H1 (cell line): ENCODE measurements around the gene CAMSAP1. TPM values are rescaled to one million over a fixed set of nuclear protein-coding genes. Genes with fewer than 3 reads are reported as not detected.

ENCODE experiments used
- ASH2L ChIP-seq: fragments of 200-600, 300-600 bp; sonication (generic); IDR thresholded peaks from one replicate; pipeline ENCODE4 v1.7.1; 2017; ENCODE audit warnings: low read length
- BCL11A ChIP-seq, 2 experiments: IDR thresholded peaks; one replicate each; pipeline ENCODE4 v1.6.1; 2011; ENCODE audit warnings: low read depth in 2 of 2, low read length in 2 of 2, mild to moderate bottlenecking in 2 of 2
- CHD1 ChIP-seq: IDR thresholded peaks from 2 replicates; pipeline ENCODE4 v1.6.1; 2012; ENCODE audit warnings: low read depth, low read length, improper control_type of control experiment
- CREB1 ChIP-seq: IDR thresholded peaks from 2 replicates; pipeline ENCODE4 v1.6.1; 2012; ENCODE audit warnings: inconsistent platforms
- EZH2 ChIP-seq: fragments of 200-600 bp; sonication (generic); IDR thresholded peaks from 2 replicates; pipeline ENCODE4 v1.7.1; 2012; ENCODE audit warnings: low read depth, mild to moderate bottlenecking, moderate library complexity, low read length, inconsistent platforms; ENCODE audit not compliant: severe bottlenecking
- JUND ChIP-seq: IDR thresholded peaks from 2 replicates; pipeline ENCODE4 v1.6.1; 2011; ENCODE audit warnings: mild to moderate bottlenecking, improper control_type of control experiment, low read length
- RFX5 ChIP-seq: IDR thresholded peaks from 2 replicates; pipeline ENCODE4 v1.6.1; 2011; ENCODE audit warnings: low read depth, low read length, improper control_type of control experiment, borderline replicate concordance
- SP1 ChIP-seq: IDR thresholded peaks from 2 replicates; pipeline ENCODE4 v1.6.1; 2011; ENCODE audit warnings: low read depth, low read length
- TCF12 ChIP-seq: IDR thresholded peaks from 2 replicates; pipeline ENCODE4 v1.6.1; 2011; ENCODE audit warnings: low read depth, mild to moderate bottlenecking, low read length
- polyA plus RNA-seq, 7 experiments: library from polyadenylated mRNA; depleted of rRNA in 3 of 7; stranded (reverse) in 5 of 7; unstranded in 2 of 7; fragments of >200 nt in 5 of 7; fragments of 200-250 nt in 2 of 7; gene quantifications; 1 replicate in 5 of 7; 2 replicates in 1 of 7; 4 replicates in 1 of 7; pipeline versions ENCODE4 v1.2.1 to v1.2.3, GENCODE V29; 2011 to 2013; ENCODE audit warnings: missing spikeins in 2 of 7, mixed read lengths in 2 of 7
- total RNA-seq: library from RNA; stranded (reverse); fragmentation: NEBNext Ultra II Directional; extraction: Animal tissue kit (Norgen Biotek cat#: 25700); gene quantifications from 2 replicates; pipeline ENCODE4 v1.2.1, GENCODE V29; 2021

The CAMSAP1 gene
- total and polyA plus RNA-seq, 2 of the 8 experiments (the other 6 are each of a cell fraction or from before 2014, with no cell fraction given), result 13.4 to 44.0 TPM

GRCh38 chr9:135887021-135887507 lies 20.3 kb downstream of the CAMSAP1 start (continued):
- TF ChIP-seq EZH2, result no peak
- no peak for TF ChIP-seq JUND
- TF ChIP-seq TCF12, result no peak
- TF ChIP-seq CREB1, result no peak
- TF ChIP-seq CHD1, result no peak
- TF ChIP-seq BCL11A (IDR thresholded peaks at IDR 0.05; ENCODE audit: low read depth in 2 of 2, low read length in 2 of 2), result no peak
- no peak for TF ChIP-seq RFX5
- TF ChIP-seq ASH2L, result no peak
- TF ChIP-seq SP1, result no peak
